NCI-H526 treated with DMSO at 0.1 percent for 48 hours (cell line): ENCODE results near the gene TFF2.

Experiments
- DNase-seq: peaks from one replicate; lab custom pipeline; 2025; lab: John Stamatoyannopoulos, UW

The TFF2 gene

GRCh38 chr21:42320791-42321190 is 30.0 kb downstream of the TFF2 start:
- no peak for DNase-seq

- DNase-seq: no peak
Measured at GRCh38 chr21:42319851-42320572, 30.8 kb downstream of the TFF2 start.

DNA sequence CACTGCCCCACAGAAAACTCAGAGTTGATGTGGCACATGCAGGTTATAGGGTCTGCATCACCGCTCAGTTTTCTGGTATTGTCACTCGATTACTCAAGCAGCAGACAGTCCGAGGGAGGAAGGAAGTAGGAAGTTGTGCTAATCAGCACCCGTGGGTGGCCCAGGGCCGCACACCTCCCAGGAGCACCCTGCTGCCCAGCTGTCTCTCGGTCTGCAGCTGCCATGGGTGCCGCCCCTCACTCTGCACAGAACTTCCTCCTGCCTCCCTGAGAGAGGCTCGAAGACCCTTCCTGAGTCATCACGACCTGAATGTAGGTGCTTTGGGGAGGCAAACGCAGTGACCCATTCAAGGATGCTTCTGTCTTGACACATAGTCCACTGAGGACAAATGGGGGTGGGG is 31.4 kb downstream of the TFF2 start:
- DNase-seq: no peak

GRCh38 chr21:42317826-42318746 is 32.7 kb downstream of the TFF2 start:
- peak; percentile 28 for DNase-seq

GRCh38 chr21:42317341-42317741 is 33.5 kb downstream of the TFF2 start:
- peak; percentile 41 for DNase-seq

GRCh38 chr21:42316891-42317290 is 33.9 kb downstream of the TFF2 start:
- DNase-seq: no peak

DNA sequence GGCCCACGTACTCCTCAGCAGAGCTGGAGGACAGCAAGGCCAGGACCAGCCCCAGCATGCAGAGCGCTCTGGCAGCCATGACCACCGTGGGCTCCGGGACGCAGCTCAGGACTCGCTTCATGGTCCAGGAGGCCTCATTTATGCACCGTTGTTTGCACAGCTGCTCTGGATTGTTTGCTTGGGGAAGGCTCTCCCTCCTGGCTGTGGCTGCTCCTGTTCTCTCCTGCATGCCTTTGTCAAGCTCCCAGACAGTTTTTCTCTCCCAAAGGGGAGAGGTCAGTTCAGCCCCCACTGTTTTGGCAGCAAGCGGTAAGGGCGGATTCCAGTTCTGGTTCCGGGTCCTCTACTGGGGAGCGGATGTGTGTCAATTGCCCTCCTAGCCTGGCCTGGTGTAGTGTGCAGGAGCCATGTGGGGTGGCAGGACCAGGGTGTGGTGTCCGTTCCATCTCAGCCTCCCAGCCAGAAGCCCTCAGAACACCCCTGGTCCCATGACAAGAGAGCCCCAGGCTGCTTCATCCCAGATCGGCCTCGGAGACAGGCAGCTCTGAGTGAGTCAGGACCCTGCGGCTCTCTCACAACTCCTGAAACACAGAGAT is 35.4 kb downstream of the TFF2 start, which contains the start of gene TFF3:
TSS of gene TFF3 (minus strand) at position 114 of the 596 bp plus-strand sequence. CDS start at position 79, 35 bp downstream.
- DNase-seq: peak; percentile 98

GRCh38 chr21:42314616-42315295 is 36.0 kb downstream of the TFF2 start:
- DNase-seq: no peak

GRCh38 chr21:42313501-42313969 is 37.3 kb downstream of the TFF2 start:
- DNase-seq: peak; percentile 95

- peak; percentile 17 for DNase-seq
Measured at GRCh38 chr21:42312626-42313104, 38.1 kb downstream of the TFF2 start.

GRCh38 chr21:42311816-42312625 is 38.8 kb downstream of the TFF2 start:
- DNase-seq: no peak

DNA sequence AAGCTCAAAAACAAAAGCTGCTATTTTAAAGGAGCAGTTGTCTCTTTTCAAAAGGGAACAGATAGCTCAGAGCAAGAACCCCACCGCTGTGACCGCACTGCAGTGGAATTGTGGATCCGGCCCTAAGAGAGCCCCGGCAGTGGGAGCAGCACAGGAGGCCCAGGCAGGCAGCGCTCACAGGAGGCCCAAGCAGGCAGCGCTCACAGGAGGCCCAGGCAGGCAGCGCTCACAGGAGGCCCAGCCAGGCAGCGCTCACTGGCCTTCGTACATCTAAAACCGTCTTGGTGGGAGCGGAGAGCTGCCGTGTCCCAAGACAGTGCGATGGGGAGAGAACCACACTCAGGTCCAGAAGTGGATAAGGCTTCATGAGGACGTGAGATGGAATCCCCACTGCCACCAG is 39.6 kb downstream of the TFF2 start:
- peak; percentile 21 for DNase-seq

DNA sequence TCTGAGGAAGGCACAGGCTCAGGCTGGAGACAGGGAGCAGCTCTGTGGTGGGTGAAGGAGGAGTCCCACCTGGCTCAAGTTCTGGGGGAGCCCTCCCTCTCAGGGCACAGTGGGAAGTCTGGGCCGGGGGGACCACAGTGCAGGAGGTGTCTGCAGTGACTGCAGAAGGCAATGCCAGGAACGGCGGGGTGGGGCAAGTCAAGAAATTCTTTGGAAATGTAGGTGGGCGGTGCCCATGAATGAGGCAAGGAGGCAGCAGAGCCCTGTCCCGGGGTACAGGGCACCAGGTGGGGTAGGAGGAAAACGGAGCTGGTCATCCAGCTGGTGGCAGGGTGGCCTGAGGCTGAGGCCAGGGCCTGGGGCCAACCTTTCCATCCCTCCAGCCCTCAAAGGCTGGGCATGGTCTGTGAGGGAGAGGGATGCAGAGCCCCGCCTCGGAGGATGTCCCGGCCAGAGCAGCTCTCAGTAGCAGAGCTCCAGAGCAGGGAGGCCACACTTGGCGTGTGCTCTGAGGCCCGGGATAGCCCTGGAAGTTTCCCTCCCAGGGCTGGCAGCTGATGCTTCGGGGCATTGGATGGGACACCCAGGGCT is 40.3 kb downstream of the TFF2 start:
- peak; percentile 17 for DNase-seq

DNA sequence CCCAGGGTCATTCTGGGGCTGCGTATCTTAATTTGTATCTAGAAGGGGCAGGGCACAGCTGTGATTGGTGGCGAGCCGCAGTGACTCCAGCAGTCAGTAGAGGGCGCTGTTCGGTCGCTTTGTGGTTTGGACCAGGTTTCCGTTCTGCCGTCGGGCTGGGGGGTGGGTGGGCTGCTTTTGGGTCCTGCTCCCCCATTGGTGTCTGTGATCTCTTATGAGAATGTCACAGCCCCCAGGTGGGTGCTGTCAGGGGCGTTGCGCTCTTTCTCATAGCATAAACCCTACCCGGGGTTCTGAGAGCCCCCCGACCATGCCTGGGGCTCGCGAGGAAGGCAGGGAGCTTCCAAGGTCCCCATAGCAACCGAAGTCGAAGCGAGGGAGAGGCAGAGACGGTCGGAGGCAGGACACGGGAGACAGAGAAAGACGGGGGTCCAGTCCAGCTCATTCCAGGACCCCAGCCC is 41.0 kb downstream of the TFF2 start:
- DNase-seq: peak; percentile 58

GRCh38 chr21:42308914-42309752 is 41.7 kb downstream of the TFF2 start:
- no peak for DNase-seq

- DNase-seq: no peak
Measured at GRCh38 chr21:42308161-42308913, 42.5 kb downstream of the TFF2 start.

DNA sequence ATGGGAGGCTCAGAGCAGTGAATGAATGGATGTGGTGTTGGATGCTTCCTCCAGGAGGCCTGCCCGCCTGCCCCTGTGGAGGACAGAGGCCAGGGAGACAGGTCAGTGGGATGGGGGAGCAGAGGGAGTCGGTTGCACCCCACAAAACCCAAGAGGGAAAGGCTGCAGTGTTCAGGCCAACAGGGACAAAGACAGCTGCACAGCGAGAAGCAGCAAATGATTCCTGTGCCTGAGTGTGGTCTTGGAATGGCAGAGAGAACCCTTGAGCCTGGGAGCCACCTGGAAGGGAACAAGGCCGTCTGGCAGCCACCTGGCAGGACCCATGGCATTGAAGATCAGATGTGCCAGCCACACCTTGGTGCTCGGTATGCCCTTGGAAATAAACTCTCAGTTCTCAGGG is 43.7 kb downstream of the TFF2 start:
- no peak for DNase-seq

- DNase-seq: no peak
Measured at GRCh38 chr21:42306366-42307035, 44.3 kb downstream of the TFF2 start.
